HG03571 (cell line): Measurements from ENCODE around the gene PITPNM1.

Experiments
- ATAC-seq: cut with Tn5 transposase; IDR thresholded peaks from one replicate; pipeline ENCODE4 v1.9.1; 2021; ENCODE audit not compliant: unreplicated experiment

PITPNM1 gene

GRCh38 chr11:67445515-67445914 lies 59.6 kb downstream of the PITPNM1 start:
- no peak for ATAC-seq

DNA sequence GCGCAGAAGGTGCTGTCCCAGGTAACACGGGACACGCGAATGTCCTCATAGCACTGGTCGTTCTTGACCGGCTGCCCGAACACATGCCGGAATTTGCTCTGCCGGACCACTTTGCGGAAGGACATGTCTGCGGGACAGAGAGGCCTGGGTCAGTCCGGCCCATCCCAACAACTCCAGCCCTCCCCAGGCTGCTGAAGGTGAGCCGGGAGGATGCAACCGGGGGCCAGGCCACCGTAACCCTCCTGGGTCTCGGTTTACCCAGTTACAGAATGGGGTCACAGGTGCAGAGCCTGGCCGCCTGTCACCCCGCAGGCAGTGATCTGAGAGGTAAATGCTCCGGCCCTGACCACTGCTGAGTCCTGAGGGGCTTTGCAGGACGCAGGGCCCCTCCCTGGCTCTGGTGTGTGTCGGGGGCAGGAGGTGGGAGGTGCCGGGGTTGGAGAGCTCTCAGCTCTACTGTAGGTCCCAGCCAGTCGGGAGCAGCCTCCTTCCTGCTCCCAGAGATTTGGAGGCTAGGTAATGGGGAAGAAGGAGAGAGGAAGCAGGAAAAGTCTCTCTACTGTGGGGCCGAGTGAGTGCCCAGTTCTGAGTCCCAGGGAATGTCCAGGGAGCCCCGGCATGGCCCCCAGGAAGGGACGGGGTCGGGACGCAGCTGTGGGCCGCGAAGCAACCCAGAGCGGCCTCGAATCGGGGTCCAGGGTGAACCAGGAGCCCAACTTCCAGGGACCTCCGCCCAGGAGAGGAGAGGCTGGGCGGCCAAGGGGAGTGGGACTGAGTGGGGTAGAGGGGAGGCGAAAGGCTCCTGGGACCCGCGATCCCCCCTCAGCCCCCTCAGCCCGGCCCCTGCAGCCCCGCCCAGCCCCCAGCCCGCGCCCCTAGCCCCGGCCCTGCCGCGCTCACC lies 62.4 kb downstream of the PITPNM1 start:
- ATAC-seq, result no peak
